Effector memory CD8-positive, alpha-beta T cell (primary cell): ENCODE results near the gene CAD.

Experiments
- ATAC-seq: fragments of 150-1000 bp; cut with Tn5 transposase; replicated peaks from 2 replicates; pipeline ENCODE4 v1.10.0; 2021; ENCODE audit warnings: mild to moderate bottlenecking, moderate library complexity
- DNase-seq, 3 experiments: peaks; one replicate each; pipeline ENCODE4 v3.0.0; 2021
- H3K27ac Mint-ChIP-seq, 2 donors: one replicate each; pipeline ENCODE4 v1.8.0; 2022; ENCODE audit warnings: mild to moderate bottlenecking in 2 of 2, mixed read lengths in 2 of 2, moderate library complexity in 2 of 2
- H3K27me3 Mint-ChIP-seq, 2 donors: one replicate each; pipeline ENCODE4 v1.8.0; 2022; ENCODE audit warnings: mixed read lengths in 2 of 2
- H3K36me3 Mint-ChIP-seq: one replicate; pipeline ENCODE4 v1.8.0; 2022; ENCODE audit warnings: mild to moderate bottlenecking, moderate library complexity, mixed read lengths; ENCODE audit not compliant: insufficient read depth
- H3K4me1 Mint-ChIP-seq, 2 donors: one replicate each; pipeline ENCODE4 v1.8.0; 2022; ENCODE audit warnings: low read depth in 2 of 2, mixed read lengths in 2 of 2
- H3K4me3 Mint-ChIP-seq, 2 donors: one replicate each; pipeline ENCODE4 v1.8.0; 2022; ENCODE audit warnings: mild to moderate bottlenecking in 2 of 2, mixed read lengths in 2 of 2, moderate library complexity in 2 of 2
- H3K9me3 Mint-ChIP-seq, 2 donors: one replicate each; pipeline ENCODE4 v1.8.0; 2022; ENCODE audit warnings: mixed read lengths in 2 of 2

The CAD gene

DNA sequence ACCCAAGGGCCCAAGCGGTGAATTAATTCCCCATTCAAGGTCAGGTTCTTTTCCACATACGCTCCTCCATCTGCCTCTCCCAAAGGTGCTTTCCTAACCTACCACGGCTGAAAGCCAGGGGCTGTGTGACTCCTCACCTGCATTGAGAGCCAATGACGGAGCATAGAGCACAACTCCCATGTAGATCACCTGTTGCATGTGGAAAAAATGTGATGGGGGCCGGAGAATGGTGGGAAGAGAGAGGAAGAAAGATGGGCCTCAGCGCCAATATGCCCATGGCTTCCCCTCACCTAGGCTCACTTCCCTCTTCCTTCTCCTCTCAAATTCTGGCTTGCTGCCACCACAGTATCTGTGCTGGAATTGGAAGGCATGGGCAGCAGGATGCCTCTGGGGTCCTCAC, 10.8 kb upstream of the CAD start:
- Mint-ChIP-seq H3K27ac (no peak overlapping the region), H3K36me3 (peaks cover 42% of the 10 kb centered on the region), H3K4me1 (peaks cover 12 to 13% of the 10 kb centered on the region in 2 donors), H3K4me3 (no peak overlapping the region), H3K9me3 (no peaks in the 10 kb centered on the region), H3K27me3 (no peaks in the 10 kb centered on the region)
- DNase-seq (no peak), ATAC-seq (no peak)

DNA sequence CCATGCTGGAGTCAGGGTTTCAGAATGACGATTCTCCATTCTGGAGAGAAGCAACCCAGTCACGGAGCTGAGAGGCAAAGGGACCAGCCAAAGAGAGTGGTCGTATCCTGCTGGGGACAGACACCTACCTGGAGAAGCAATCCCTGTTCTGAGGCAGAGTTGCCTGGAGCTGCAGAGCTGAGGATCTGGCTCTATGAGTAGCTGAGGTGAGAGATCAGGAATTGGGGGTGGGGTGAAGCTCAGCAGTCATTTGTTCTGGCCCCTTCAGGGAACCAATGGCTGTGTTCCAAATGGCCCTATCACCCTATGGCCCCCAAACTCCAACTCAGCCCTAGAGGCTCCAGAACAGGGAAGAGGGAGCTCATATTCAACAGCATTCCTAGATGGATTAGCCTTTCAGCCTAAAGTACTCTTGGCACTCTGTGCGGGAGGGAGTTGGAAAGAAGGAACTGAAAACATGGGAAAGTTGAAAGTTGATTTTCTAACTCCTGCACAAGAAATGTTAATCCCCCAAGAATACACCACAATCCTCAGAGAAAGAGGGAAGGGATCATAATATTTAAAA, 8.6 kb upstream of the CAD start:
- no peak overlapping the region for H3K27ac Mint-ChIP-seq
- peaks cover 41% of the 10 kb centered on the region for H3K36me3 Mint-ChIP-seq
- no peak overlapping the region for H3K4me3 Mint-ChIP-seq
- no peaks in the 10 kb centered on the region for H3K9me3 Mint-ChIP-seq
- DNase-seq = no peak
- ATAC-seq = no peak
- H3K27me3 Mint-ChIP-seq = no peaks in the 10 kb centered on the region
- H3K4me1 Mint-ChIP-seq = peaks cover 21 to 24% of the 10 kb centered on the region in 2 donors

- DNase-seq (no peak), ATAC-seq (no peak)
- H3K27ac Mint-ChIP-seq = peak overlapping the region in 1 of 2 donors; percentile 8
- peaks cover 18 to 26% of the 10 kb centered on the region in 2 donors for H3K4me1 Mint-ChIP-seq
- H3K4me3 Mint-ChIP-seq = peak overlapping the region; percentile 5 to 9
- no peaks in the 10 kb centered on the region for H3K9me3 Mint-ChIP-seq
- H3K36me3 Mint-ChIP-seq = peaks cover 39% of the 10 kb centered on the region
- no peaks in the 10 kb centered on the region for H3K27me3 Mint-ChIP-seq
Observed at GRCh38 chr2:27209621-27210401, 7.4 kb upstream of the CAD start.

GRCh38 chr2:27211241-27211942, 5.8 kb upstream of the CAD start:
- no peaks in the 10 kb centered on the region for H3K27me3 Mint-ChIP-seq
- no peaks in the 10 kb centered on the region for H3K9me3 Mint-ChIP-seq
- H3K27ac Mint-ChIP-seq = peak overlapping the region; percentile 100
- peak in 1 of 3 experiments; percentile 8 for DNase-seq
- peaks cover 27% of the 10 kb centered on the region for H3K36me3 Mint-ChIP-seq
- H3K4me3 Mint-ChIP-seq = peak overlapping the region; percentile 96 to 100
- peaks cover 17 to 31% of the 10 kb centered on the region in 2 donors for H3K4me1 Mint-ChIP-seq
- no peak for ATAC-seq

- Mint-ChIP-seq H3K9me3 (no peaks in the 10 kb centered on the region), H3K36me3 (peaks cover 23% of the 10 kb centered on the region), H3K4me3 (peak within 1 kb of the TSS; percentile 96 to 100), H3K27me3 (no peaks in the 10 kb centered on the region), H3K4me1 (peaks cover 22 to 36% of the 10 kb centered on the region in 2 donors), H3K27ac (peak within 1 kb of the TSS; percentile 100)
- ATAC-seq = peak; percentile 87
- DNase-seq = peak; percentile 83 to 89 (median 87)
Observed at GRCh38 chr2:27211943-27212625, 5.1 kb upstream of the CAD start, which contains the start of the genes ATRAID and SLC5A6. ATRAID (plus strand) TSS chr2:27212041; CDS start chr2:27212369, 328 bp downstream. SLC5A6 (minus strand) TSS chr2:27212268; CDS start chr2:27207650, 4,618 bp downstream.

DNA sequence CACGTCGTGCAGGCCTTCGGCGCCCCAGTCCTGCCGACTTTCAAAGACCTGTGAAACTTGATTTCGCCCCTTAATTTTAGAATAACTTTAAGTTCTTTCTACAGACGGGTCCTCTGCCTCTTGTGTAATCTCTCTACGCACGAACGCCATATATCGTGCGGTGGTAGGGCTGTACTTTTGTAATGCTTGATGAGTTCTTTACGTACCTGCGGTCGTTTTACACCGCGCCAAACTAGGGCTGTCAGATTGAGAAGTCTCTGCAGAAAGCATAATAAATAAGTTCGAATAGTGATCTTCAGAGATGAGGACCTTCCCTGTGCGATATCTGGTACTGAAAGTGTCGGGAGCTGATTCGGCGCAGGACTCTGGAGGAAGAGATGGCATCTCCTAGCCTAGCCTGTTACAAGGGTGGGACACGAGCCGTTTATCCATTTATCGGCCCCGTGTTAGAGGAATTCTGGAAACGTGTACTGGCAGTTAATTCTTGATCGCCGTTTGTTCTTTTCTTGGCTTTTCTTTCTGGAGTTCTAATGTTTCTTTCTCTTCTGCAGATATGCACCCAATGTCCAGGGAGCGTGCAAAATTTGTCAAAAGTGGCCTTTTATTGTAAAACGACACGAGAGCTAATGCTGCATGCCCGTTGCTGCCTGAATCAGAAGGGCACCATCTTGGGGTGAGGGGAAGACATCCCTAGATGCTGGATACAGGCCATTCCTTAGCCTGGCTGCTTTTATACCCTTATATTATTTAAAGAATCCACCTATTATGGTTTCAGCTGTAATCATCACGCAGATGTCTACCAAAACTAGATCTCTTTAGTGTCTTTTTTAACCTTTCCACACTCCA, 4.3 kb upstream of the CAD start:
- H3K27ac Mint-ChIP-seq = peak overlapping the region; percentile 100
- DNase-seq (peak in 2 of 3 experiments; percentile 53 to 59), ATAC-seq (peak; percentile 60)
- peak overlapping the region; percentile 96 to 100 for H3K4me3 Mint-ChIP-seq
- H3K36me3 Mint-ChIP-seq = peaks cover 27% of the 10 kb centered on the region
- no peaks in the 10 kb centered on the region for H3K9me3 Mint-ChIP-seq
- no peaks in the 10 kb centered on the region for H3K27me3 Mint-ChIP-seq
- H3K4me1 Mint-ChIP-seq = peaks cover 28 to 41% of the 10 kb centered on the region in 2 donors

GRCh38 chr2:27214941-27215340, 2.2 kb upstream of the CAD start:
- Mint-ChIP-seq H3K27me3 (no peaks in the 10 kb centered on the region), H3K9me3 (no peaks in the 10 kb centered on the region), H3K27ac (no peak overlapping the region), H3K4me3 (no peak overlapping the region), H3K4me1 (peaks cover 28 to 44% of the 10 kb centered on the region in 2 donors), H3K36me3 (peaks cover 24% of the 10 kb centered on the region)
- DNase-seq (no peak), ATAC-seq (no peak)

DNA sequence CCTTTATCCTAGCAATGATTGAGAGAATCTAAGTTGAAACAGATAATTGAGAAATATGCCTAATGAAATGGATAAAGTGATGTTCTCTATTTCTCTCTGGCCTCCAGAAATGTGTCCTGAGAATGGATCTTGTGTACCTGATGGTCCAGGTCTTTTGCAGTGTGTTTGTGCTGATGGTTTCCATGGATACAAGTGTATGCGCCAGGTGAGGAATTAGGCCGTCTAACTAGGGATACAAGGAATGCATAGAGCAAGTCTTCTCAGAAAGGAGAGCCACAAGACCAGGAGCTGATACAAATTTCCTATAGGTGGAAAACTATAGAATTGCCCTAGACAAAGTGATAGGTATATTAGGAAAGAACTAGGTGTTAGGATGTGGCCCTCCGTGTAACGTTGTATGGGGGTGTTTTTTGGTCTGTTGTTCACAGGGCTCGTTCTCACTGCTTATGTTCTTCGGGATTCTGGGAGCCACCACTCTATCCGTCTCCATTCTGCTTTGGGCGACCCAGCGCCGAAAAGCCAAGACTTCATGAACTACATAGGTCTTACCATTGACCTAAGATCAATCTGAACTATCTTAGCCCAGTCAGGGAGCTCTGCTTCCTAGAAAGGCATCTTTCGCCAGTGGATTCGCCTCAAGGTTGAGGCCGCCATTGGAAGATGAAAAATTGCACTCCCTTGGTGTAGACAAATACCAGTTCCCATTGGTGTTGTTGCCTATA, 592 bp upstream of the CAD start:
- DNase-seq (no peak), ATAC-seq (no peak)
- H3K36me3 Mint-ChIP-seq = peaks cover 32% of the 10 kb centered on the region
- peaks cover 28 to 41% of the 10 kb centered on the region in 2 donors for H3K4me1 Mint-ChIP-seq
- H3K27me3 Mint-ChIP-seq = no peaks in the 10 kb centered on the region
- H3K4me3 Mint-ChIP-seq = peak overlapping the region; percentile 96 to 99
- H3K27ac Mint-ChIP-seq = peak overlapping the region; percentile 89 to 94
- no peaks in the 10 kb centered on the region for H3K9me3 Mint-ChIP-seq

DNA sequence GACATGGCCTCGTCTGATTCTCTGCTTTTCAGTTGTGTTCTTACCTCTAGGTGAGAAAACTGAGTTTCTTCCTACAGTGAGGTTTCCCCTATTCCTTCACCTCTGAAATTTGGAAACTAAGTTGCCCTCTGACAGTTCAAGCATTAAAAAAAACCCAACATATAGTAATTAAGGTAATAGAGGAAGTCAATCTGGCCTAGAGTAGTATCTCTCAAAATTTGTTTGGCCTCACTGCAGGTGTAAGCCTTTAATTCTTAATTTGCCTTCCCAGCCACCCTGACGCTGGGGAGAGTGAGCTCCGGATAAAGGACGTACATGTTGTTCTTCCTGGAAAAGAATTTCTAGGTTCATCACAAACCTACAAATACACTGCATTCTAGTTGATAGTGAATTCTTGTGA, 1.4 kb downstream of the CAD start:
- ATAC-seq = no peak
- Mint-ChIP-seq H3K4me1 (peaks cover 20 to 28% of the 10 kb centered on the region in 2 donors), H3K36me3 (peaks cover 34% of the 10 kb centered on the region), H3K27ac (peak overlapping the region in 1 of 2 donors; percentile 89), H3K4me3 (peak overlapping the region in 1 of 2 donors; percentile 96), H3K27me3 (no peaks in the 10 kb centered on the region), H3K9me3 (no peaks in the 10 kb centered on the region)
- DNase-seq = no peak

GRCh38 chr2:27219091-27219490, 1.9 kb downstream of the CAD start:
- Mint-ChIP-seq H3K27ac (no peak overlapping the region), H3K4me1 (peaks cover 20 to 27% of the 10 kb centered on the region in 2 donors), H3K36me3 (peaks cover 35% of the 10 kb centered on the region), H3K27me3 (no peaks in the 10 kb centered on the region), H3K4me3 (no peak overlapping the region), H3K9me3 (no peaks in the 10 kb centered on the region)
- no peak for ATAC-seq
- no peak for DNase-seq

- ATAC-seq (no peak), DNase-seq (no peak)
- H3K9me3 Mint-ChIP-seq = no peaks in the 10 kb centered on the region
- H3K27me3 Mint-ChIP-seq = no peaks in the 10 kb centered on the region
- peaks cover 20 to 27% of the 10 kb centered on the region in 2 donors for H3K4me1 Mint-ChIP-seq
- peaks cover 45% of the 10 kb centered on the region for H3K36me3 Mint-ChIP-seq
- H3K27ac Mint-ChIP-seq = no peak overlapping the region
- no peak overlapping the region for H3K4me3 Mint-ChIP-seq
Observed at GRCh38 chr2:27220091-27220490, 2.9 kb downstream of the CAD start.

GRCh38 chr2:27221166-27221565, 4.0 kb downstream of the CAD start:
- H3K4me3 Mint-ChIP-seq = no peak overlapping the region
- no peaks in the 10 kb centered on the region for H3K27me3 Mint-ChIP-seq
- H3K27ac Mint-ChIP-seq = no peak overlapping the region
- ATAC-seq (no peak), DNase-seq (no peak)
- no peaks in the 10 kb centered on the region for H3K9me3 Mint-ChIP-seq
- peaks cover 51% of the 10 kb centered on the region for H3K36me3 Mint-ChIP-seq
- H3K4me1 Mint-ChIP-seq = peaks cover 17 to 22% of the 10 kb centered on the region in 2 donors
